Measurements from ENCODE around the gene PALM3. TPM values are rescaled to one million over a fixed set of nuclear protein-coding genes. Genes with fewer than 3 reads are reported as not detected.
A peak's percentile ranks its signal among the peaks of the same experiment; 100 is the strongest.

Gene PALM3
- total RNA-seq = 1.7 TPM

GRCh38 chr19:14061751-14062557 lies at the start of gene PALM3:
Gene PALM3 (minus strand): TSS chr19:14062076. CDS start chr19:14061980, 96 bp downstream.
- DNase-seq (ENCODE audit: low spot score in 2 of 2) = no peak
- no peak for TF ChIP-seq CTCF (IDR thresholded peaks at IDR 0.05)
- Histone ChIP-seq H3K27me3 (no peaks in the 10 kb centered on the region), H3K9me3 (no peaks in the 10 kb centered on the region), H3K27ac (no peak within 1 kb of the TSS), H3K4me3 (no peak within 1 kb of the TSS), H3K36me3 (no peaks in the 10 kb centered on the region), H3K4me1 (peaks cover 0 to 5% of the 10 kb centered on the region in 2 donors)
- intact Hi-C loops (cut with DNase I) = no loop called here

- no peak for DNase-seq (ENCODE audit: low spot score in 2 of 2)
- H3K27ac ChIP-seq = peak overlapping the region; percentile 85 to 90
- no peaks in the 10 kb centered on the region for H3K9me3 ChIP-seq
- no peak for TF ChIP-seq CTCF (IDR thresholded peaks at IDR 0.05)
- intact Hi-C loops (cut with DNase I) = no loop called here
- H3K4me1 ChIP-seq = peaks cover 25 to 80% of the 10 kb centered on the region in 2 donors
- peaks cover 4 to 6% of the 10 kb centered on the region in 2 donors for H3K36me3 ChIP-seq
- H3K27me3 ChIP-seq = no peaks in the 10 kb centered on the region
- H3K4me3 ChIP-seq = peak overlapping the region in 1 of 2 donors; percentile 54
Measured at GRCh38 chr19:14111486-14111885, 49.6 kb upstream of the PALM3 start.

- peaks cover 12 to 14% of the 10 kb centered on the region in 2 donors for H3K36me3 ChIP-seq
- DNase-seq (ENCODE audit: low spot score in 2 of 2) = no peak
- intact Hi-C loops (cut with DNase I) = no loop called here
- TF ChIP-seq CTCF (IDR thresholded peaks at IDR 0.05) = no peak
- no peaks in the 10 kb centered on the region for H3K9me3 ChIP-seq
- peaks cover 25 to 72% of the 10 kb centered on the region in 2 donors for H3K4me1 ChIP-seq
- H3K27ac ChIP-seq = peak overlapping the region in 1 of 2 donors; percentile 13
- no peaks in the 10 kb centered on the region for H3K27me3 ChIP-seq
- no peak overlapping the region for H3K4me3 ChIP-seq
Measured at GRCh38 chr19:14110650-14111049, 48.8 kb upstream of the PALM3 start.

GRCh38 chr19:14107581-14108461 lies 45.9 kb upstream of the PALM3 start:
- TF ChIP-seq CTCF (IDR thresholded peaks at IDR 0.05) = no peak
- Histone ChIP-seq H3K27me3 (no peaks in the 10 kb centered on the region), H3K4me1 (peaks cover 11 to 47% of the 10 kb centered on the region in 2 donors), H3K27ac (peak overlapping the region; percentile 90), H3K9me3 (no peaks in the 10 kb centered on the region), H3K4me3 (peak overlapping the region in 1 of 2 donors; percentile 41), H3K36me3 (peaks cover 39 to 40% of the 10 kb centered on the region in 2 donors)
- peak in 1 of 2 donors; percentile 87 for DNase-seq (ENCODE audit: low spot score in 2 of 2)
- intact Hi-C loops (cut with DNase I) = loop anchor here (2.0 kb wide), 1 partner anchor 17 kb away; the partner anchor contains the start of gene SAMD1

- H3K4me1 ChIP-seq = peaks cover 3 to 37% of the 10 kb centered on the region in 2 donors
- peaks cover 49% of the 10 kb centered on the region in 2 donors for H3K36me3 ChIP-seq
- DNase-seq (ENCODE audit: low spot score in 2 of 2) = no peak
- TF ChIP-seq CTCF (IDR thresholded peaks at IDR 0.05) = no peak
- intact Hi-C loops (cut with DNase I) = loop anchor here (2.0 kb wide), 1 partner anchor 16 kb away; the partner anchor contains the start of gene SAMD1
- H3K27ac ChIP-seq = peak overlapping the region; percentile 90
- no peaks in the 10 kb centered on the region for H3K27me3 ChIP-seq
- H3K9me3 ChIP-seq = no peaks in the 10 kb centered on the region
- H3K4me3 ChIP-seq = no peak overlapping the region
Measured at GRCh38 chr19:14106840-14107239, 45.0 kb upstream of the PALM3 start.

All from ascending aorta (tissue), 2 donors.